ENCODE data around the gene ADM5. TPM values are rescaled to one million over a fixed set of nuclear protein-coding genes. Genes with fewer than 3 reads are reported as not detected.

The ADM5 gene
- total RNA-seq, 2 donors from 2014 or later = 1.6 TPM; not detected in 1

- H3K27me3 ChIP-seq = no peaks in the 10 kb centered on the region
- no peaks in the 10 kb centered on the region for H3K36me3 ChIP-seq (replicated peaks in 1 of 2; ENCODE audit: insufficient read depth in 1 of 2, low read depth in 2 of 2)
- H3K27ac ChIP-seq = no peak overlapping the region
- no peak for DNase-seq
- 88% methylated on average over 2 of the region's 2 CpGs for WGBS, 2 donors
- no peak for ATAC-seq
- peaks cover 32% of the 10 kb centered on the region for H3K4me1 ChIP-seq
- TF ChIP-seq CTCF (IDR thresholded peaks at IDR 0.05) = no peak
- no peak for TF ChIP-seq POLR2A (IDR thresholded peaks at IDR 0.05)
- no peak overlapping the region for H3K4me3 ChIP-seq
- H3K9me3 ChIP-seq = no peaks in the 10 kb centered on the region
- intact Hi-C loops (cut with DNase I) = no loop called here
Observed at GRCh38 chr19:49667473-49667872, 21.9 kb upstream of the ADM5 start.

- no peaks in the 10 kb centered on the region for H3K9me3 ChIP-seq
- WGBS, 2 donors = 69 to 87% methylated on average over 3 of the region's 3 CpGs
- H3K4me3 ChIP-seq = no peak overlapping the region
- DNase-seq = no peak
- no peak overlapping the region for H3K27ac ChIP-seq
- ATAC-seq = no peak
- peaks cover 21% of the 10 kb centered on the region for H3K4me1 ChIP-seq
- intact Hi-C loops (cut with DNase I) = no loop called here
- H3K36me3 ChIP-seq (replicated peaks in 1 of 2; ENCODE audit: insufficient read depth in 1 of 2, low read depth in 2 of 2) = no peaks in the 10 kb centered on the region
- H3K27me3 ChIP-seq = no peaks in the 10 kb centered on the region
- no peak for TF ChIP-seq CTCF (IDR thresholded peaks at IDR 0.05)
- TF ChIP-seq POLR2A (IDR thresholded peaks at IDR 0.05) = no peak
Observed at GRCh38 chr19:49669516-49669915, 19.9 kb upstream of the ADM5 start.

- H3K9me3 ChIP-seq = no peaks in the 10 kb centered on the region
- H3K4me3 ChIP-seq = no peak overlapping the region
- 16 to 24% methylated on average over 21 to 28 of the region's 28 CpGs for WGBS, 2 donors
- DNase-seq (peak; percentile 80 to 85 (median 84)), ATAC-seq (no peak)
- peaks cover 20% of the 10 kb centered on the region for H3K4me1 ChIP-seq
- no peaks in the 10 kb centered on the region for H3K27me3 ChIP-seq
- H3K27ac ChIP-seq = peak overlapping the region; percentile 56 to 78 (median 71)
- TF ChIP-seq POLR2A (IDR thresholded peaks at IDR 0.05) (peak in 1 of 3 donors; percentile 12), CTCF (IDR thresholded peaks at IDR 0.05) (peak; percentile 84 to 95 (median 89))
- intact Hi-C loops (cut with DNase I) = no loop called here
- H3K36me3 ChIP-seq (replicated peaks in 1 of 2; ENCODE audit: insufficient read depth in 1 of 2, low read depth in 2 of 2) = no peaks in the 10 kb centered on the region
Observed at GRCh38 chr19:49672131-49672919, 17.1 kb upstream of the ADM5 start.

GRCh38 chr19:49676136-49676783 is 13.1 kb upstream of the ADM5 start:
- Histone ChIP-seq H3K27ac (peak overlapping the region; percentile 89 to 95 (median 94)), H3K4me3 (no peak overlapping the region), H3K4me1 (peaks cover 57% of the 10 kb centered on the region), H3K27me3 (no peaks in the 10 kb centered on the region), H3K36me3 (replicated peaks in 1 of 2; ENCODE audit: insufficient read depth in 1 of 2, low read depth in 2 of 2) (no peaks in the 10 kb centered on the region), H3K9me3 (no peaks in the 10 kb centered on the region)
- ATAC-seq (peak; percentile 55), DNase-seq (peak; percentile 88 to 91 (median 90))
- intact Hi-C loops (cut with DNase I) = no loop called here
- TF ChIP-seq POLR2A (IDR thresholded peaks at IDR 0.05) (peak in 2 of 3 donors; percentile 48 to 50), CTCF (IDR thresholded peaks at IDR 0.05) (no peak)
- 2% methylated on average over 23 to 27 of the region's 27 CpGs for WGBS, 2 donors
